ENCODE data around the gene PCDHGB6.

GRCh38 chr5:141422742-141423291 is 15.0 kb downstream of the PCDHGB6 start:
- TF ChIP-seq CTCF (conservative IDR thresholded peaks at IDR 0.05; ENCODE audit: low read depth in 2 of 2) (no peak), POLR2AphosphoS5 (IDR thresholded peaks at IDR 0.05; ENCODE audit: low read depth) (no peak), ETS1 (IDR thresholded peaks at IDR 0.05) (no peak)

Measured in GM23338 (cell line).